CD4-positive, alpha-beta T cell treated with Interleukin-6 at 100 ng/mL for 8 hours (primary cell): ENCODE data around the gene TRAPPC2L.
"Not testable (repeated sequence)": the region's sequence is repeated elsewhere in the genome, so short reads cannot be mapped to it uniquely, and the experiment has no call there.

ENCODE experiments used
- DNase-seq: peaks from one replicate; pipeline ENCODE4 v3.0.0-alpha.2; 2020; ENCODE audit warnings: mixed read lengths, low spot score

The TRAPPC2L gene

DNA sequence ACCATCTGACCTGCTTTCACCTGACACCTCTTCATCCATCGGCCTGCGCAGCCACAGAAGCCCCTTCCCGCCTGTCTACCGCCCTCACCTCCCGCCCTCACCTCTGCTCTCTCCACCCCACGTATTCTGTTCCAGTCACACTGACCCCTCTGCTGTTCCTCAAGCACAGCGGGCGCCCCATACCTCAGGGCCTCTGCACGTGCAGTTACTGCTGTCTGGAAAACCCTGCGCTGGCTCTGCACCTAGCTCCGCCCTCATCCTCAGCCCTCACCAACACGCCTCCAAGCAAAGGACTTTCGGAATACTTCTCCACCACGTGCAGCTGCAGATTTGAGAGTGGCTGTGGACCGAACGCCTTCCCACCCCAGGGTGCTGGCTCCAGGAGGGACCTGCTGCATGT is 34.2 kb downstream of the TRAPPC2L start:
- DNase-seq = no peak

DNA sequence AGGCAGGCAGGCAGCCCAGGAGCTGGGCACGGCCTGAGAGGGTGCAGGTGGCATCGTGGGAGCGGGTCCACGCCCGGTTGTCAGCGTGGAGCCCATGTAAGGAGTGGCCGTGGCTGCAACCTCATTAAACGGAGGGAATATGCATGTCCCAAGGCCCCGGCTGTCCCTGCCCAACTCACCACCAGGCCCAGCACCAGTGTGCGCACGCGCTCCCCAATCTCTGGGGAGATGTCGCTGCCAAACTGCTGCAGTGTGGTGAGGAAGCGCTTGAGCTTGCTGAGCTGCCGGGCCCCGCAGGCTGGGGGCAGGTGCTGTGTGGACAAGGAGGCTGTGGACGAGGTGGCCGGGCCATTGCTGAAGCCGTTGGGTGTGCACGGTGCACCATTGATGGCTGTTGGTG is 35.1 kb downstream of the TRAPPC2L start:
- DNase-seq = no peak

DNA sequence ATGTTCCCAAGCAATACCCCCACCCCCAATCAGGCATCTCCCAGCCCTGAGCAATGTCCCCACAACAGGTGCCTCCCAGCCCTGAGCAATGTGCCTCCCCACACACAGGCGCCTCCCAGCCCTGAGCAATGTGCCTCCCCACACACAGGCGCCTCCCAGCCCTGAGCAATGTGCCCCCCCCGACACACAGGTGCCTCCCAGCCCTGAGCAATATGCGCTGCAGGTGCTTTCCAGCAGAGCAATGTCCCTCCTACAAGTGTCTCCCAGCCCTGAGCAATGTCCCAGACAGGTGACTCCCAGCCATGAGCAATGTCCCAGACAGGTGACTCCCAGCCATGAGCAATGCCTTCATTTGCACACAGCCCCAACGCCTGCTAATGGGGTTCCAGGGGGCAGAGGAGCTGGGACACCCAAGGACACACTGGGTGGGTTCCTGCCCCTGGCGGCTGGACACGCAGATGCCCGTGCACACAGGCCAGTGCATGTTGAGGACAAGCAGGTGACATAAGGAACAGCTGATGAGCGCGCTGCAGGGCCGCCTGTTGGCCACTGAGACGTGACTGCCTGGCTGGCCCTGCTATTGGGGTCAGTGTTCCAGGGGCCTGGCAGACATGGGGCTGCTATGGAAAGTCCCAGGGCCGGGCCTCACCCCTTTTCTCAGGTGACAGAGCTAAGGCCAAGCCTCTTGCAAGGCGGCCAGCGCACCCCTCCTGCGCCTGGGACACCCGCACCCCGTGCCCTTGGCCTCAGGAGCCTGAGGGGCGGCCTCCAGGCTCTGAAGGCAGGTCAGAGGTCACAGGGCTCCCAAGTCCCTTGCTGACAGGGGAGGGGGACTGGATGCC is 36.4 kb downstream of the TRAPPC2L start:
- DNase-seq = no peak

DNA sequence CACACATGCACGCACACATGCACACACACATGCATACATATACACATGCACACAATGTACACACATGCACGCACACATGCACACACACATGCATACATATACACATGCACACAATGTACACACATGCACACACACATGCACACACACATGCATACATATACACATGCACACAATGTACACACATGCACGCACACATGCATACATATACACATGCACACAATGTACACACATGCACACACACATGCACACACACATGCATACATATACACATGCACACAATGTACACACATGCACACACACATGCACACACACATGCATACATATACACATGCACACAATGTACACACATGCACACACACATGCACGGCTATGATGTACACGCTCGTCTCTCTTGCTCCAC is 37.3 kb downstream of the TRAPPC2L start:
- DNase-seq = not testable (repeated sequence)

DNA sequence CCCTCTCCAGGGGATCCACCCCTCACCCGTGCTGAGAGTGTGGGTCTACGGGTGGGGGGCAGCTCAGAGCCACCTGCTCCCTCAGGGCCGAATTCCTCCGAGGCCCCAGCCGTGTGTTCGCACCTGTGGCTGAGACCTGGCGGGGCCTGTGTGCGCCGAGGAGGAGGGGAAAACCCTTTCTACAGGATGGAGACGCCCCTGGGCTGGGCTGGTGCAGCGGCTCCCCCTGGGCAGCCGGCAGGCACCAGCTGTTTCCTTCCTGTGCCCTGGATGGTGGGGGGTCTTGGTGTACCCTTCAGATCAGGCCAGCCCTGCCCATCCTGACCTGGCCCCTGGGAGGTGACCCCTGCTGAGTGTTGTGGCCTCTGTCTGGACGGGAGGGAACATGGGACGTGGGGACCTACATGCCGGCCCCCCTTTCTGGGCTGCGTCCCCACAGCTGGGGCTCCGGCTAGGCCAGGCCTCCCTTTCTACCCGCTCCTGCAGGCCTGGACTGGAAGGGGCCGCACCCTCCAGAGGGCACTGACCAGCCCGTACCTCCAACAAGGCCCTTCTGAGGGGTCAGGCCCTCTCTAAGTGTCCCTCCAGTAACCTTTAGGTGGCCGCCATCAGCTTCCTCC is 37.9 kb downstream of the TRAPPC2L start:
- DNase-seq = no peak

DNA sequence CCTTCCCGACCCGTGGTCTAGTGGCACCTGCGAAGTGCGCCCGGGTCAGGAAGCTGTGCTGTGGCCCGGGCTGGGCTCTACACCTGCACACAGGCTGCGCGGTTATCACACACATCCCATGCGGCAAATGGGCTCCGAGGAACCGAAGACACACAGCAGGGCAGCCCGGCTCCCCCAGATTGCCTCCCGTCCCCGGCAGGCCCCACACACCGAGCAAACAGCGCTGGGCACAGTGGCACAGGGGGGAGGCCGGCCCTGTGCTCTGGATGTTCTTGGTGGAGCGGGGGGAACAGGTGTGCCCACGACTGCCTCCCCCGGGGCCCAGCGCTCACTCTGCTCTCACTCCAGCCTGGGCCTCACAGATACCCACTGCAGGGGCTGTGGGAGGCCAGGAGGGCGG is 38.4 kb downstream of the TRAPPC2L start:
- DNase-seq = no peak

DNA sequence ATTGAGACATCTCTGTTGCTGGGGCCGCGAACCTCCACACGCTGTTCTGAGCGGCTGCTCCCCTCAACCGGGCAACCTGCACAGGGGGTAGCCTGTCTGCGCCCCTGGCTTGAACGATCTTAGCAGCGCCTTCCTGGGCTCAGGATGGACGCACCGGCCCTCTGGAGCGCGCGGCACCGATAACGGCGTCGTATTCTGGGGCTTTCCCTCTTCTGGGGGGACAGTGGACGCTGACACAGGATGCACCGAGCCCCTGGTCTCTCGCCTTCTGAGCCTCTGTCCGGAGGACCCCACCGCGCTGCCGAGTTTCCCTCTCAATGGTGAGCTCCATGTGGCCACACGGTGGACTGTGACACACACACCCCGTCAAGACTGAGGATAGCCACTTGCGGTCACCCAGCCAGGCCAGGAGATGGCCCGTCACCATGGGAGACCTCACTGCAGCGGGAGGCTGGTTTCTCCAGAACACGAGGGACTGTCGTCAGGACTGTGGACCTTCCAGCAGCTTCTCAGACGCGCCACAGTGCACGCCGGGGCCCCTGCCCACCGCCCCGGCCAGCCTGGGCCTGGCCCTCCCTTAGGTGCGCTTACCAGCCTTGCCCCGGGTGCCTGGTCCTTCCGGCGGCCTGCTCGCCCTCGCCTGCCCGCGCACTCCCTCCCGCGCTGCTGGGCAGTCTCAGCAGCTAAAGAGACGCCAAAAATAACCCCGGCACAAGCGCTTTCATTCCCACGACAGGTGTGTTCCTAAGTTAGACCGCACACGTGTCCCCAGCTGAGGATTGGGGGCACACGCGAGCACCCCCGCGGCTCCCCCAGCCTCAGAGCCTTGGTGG is 39.5 kb downstream of the TRAPPC2L start:
- DNase-seq = no peak

DNA sequence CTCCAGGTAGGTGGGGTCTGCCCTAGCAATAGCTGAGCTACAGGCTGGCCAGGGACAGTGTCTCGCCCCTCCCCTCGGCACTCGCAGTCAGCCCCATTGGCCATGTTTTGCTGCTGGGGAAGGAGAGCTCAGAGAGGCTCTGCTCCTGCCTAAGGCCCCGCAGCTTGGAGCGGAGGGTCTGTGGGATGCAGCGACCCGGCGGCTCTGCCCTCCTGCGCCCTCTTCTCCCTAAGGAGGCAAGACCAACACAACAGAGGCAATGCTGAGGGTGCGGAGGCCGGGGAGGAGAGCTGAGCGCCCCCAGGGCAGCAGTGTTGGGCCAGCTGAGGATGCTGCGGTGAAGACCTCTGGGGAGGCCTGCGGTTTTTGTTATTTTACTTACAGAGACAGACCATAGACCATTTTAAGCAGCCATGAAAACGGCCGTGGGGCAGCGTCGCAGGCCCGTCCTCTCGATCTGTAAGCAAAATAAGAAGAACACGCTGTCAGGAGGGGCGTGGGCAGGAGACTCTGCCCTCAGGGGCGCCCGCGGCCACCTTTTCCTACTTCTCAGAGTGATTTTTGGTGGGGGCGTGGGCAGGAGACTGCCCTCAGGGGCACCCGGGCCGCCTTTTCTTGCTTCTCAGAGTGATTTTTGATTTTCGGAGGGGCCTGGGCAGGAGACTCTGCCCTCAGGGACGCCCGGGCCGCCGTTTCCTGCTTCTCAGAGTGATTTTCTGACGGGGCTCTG is 40.9 kb downstream of the TRAPPC2L start:
- no peak for DNase-seq

DNA sequence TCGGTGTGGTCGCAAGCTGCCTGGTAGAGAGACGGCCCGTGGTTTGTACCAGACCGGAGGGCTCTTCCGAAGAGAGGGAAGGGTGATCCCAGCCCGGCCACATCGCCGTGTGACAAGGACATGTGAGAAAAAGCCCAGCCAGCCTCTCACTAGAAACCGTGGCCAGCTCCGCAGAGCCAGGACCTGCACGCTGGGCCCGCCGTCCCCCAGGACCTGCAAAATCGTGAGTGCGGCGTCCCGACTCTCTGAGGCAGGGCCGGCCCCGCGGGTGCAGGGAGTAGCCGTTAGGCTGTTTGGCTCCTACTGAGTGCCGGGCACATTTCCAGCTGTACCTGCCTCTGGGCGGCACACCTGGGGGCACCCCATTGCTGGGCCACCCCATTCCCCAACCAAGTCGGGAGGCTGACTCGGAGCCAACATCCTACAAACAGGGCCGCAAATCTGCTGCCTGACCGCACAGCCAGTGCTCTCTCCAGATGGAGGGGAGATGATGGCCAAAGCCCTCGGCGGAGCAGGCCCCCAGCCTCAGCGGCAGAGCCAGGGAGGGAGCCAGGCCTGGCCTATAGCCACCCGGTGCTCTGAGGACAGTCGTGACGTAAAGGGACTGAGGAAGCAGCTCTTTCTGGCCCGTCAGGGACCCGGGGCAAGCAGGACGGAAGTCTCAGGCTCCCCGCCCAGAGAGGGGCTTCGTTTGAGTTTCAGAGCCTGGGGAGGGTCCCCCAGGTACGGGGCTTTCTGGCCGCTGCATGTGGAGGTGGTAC is 43.2 kb downstream of the TRAPPC2L start:
- no peak for DNase-seq

DNA sequence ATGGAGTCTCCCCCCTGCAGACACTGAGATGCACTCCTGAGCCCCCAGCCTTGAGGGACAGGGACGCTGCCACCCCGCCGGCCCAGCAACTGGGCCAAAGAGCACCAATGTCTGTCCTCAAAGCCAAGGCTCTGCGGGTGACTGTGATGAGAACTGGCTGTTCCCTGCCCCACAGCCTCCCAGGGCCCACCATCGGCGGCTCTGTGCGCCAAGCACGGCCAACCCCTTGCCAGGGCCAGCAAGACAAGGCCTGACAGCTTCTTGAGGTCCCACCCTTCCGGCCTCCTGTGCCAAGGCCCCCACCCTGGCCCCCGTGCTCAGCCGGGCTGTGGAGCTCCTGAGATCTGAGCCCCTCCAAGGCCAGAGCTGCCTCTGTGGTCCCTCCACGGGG is 43.7 kb downstream of the TRAPPC2L start:
- no peak for DNase-seq

DNA sequence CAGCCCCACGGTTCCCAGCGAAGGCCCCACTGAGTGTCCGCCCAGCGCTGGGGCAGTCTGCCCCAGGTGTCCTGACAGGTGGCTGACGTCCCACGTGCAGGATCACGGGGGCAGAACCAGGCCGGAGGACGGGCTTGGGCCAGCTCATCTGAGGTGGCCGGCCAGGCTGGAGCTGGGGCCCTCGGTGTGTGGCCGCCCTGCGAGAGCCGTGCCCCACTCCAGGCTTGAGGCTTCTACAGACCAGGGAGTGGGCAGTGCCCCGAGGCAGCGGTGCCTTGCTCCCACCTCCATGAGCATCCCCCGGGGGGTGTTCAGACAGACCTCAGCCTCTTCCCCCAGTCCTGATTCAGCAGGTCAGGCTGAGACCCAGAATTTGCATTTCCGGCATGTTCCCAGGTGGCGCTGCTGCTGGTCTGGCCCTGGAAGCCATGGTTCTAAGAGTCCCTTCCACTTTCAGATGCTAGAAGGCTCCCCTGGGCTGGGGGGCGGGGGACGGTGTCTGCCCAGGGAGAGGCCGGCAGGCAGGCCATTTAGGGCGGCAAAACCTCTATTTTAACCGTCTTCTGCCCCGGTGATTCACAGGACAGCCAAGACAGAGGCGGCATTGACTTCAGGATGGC is 44.9 kb downstream of the TRAPPC2L start:
- no peak for DNase-seq

DNA sequence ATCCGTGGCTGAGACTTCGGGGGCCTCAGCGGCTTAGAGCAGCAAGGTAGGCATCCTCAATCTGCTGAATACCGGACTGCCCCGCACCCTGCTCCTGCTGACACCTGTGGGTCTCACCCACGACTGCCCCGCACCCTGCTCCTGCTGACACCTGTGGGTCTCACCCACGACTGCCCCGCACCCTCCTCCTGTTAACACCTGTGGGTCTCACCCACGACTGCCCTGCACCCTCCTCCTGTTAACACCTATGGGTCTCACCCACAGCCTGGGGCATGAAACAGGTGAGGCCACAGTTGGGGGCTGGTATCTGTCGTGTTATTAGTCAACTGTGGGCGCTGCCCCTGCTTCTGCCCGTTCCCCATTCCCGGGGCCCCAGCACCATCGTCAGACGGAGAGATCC is 45.8 kb downstream of the TRAPPC2L start:
- no peak for DNase-seq

DNA sequence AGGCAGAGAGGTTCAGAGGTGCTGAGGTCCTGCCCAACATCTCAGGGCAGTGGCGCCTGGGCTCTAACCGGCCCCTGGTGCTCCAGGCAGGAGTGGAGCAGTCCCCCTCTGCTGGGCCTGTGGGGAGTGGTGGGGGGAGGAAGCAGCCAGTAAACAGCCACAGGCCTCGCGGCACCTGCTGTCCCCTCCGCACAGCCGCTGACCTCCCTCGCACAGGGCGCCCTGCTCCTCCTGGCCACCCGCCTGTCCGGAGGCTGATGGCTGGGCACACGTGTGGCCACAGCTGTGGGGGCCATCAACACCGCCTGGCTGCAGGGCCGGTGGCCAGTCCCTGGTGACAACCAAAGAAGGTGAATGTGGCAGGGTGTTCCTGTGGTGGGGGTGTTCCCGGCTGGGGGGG is 46.3 kb downstream of the TRAPPC2L start:
- DNase-seq = no peak

DNA sequence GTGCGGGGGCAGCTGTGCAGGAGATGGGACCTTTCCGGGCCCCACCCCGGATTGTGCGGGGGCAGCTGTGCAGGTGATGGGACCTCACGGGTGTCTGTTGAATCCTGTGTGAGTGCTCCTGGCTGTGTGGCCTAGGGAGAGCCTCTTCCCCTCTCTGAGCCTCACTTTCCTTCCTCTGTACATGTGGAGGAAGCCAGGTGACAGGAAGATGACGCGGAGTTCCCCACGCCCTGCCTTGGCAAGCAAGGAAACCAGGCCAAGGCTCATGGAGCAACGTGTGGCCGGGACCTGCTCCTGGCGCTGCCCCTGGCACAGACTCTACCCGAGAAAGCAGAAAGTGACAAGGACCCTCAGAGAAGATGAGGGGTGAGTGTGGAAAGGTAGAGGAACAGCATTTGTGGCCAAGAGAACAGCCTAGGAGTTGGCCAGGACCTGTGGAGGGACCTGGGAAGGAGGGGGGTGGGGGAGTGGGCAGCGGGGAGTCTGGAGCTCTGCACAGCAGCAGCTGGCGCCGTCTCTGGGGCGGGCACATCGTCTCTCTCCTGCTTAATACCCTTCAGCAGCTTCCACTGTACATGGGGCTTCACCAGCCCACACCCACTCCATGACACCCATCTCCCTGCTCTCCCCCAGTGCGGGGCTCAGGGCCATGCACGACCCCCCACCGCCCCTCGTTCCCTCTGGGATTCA is 47.9 kb downstream of the TRAPPC2L start:
- DNase-seq = no peak

DNA sequence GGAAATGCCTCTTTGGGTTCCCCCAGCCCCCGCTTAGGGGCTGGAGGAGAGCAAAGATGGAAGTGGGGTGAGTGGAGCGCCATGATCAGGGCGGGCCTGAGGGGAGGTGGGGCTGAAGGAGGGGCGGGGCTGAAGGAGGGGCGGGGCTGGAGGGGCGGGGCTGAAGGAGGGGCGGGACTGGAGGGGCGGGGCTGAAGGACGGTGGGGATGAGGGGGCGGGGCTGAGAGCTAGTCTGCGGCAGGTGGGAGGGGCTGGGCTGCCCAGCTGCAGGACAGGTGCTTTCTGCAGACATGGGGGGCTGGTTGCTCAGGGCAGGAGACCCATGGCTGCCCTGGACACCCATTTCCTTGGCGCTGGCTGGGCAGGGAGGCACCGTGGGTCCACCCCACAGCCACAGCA is 48.6 kb downstream of the TRAPPC2L start:
- DNase-seq = no peak

DNA sequence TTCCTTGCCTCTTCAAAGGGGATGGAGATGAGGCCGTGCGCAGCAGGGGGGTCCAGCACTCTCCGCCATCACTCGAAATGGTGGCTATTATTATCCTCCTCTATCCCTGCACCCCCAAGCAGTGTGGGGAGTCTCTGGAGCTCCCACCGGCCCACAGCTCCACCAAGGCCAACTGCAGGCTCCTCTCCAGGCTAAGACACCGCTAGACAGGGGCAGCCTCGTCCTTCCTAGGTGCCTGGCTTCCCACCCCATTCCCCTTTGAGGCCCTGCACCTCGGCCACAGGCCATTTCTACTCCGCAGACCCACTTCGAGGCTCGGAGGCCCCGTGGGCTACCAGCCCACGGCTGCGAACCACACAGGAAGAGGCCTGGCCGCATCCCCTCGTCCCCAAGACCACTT is 49.1 kb downstream of the TRAPPC2L start:
- DNase-seq = no peak

DNA sequence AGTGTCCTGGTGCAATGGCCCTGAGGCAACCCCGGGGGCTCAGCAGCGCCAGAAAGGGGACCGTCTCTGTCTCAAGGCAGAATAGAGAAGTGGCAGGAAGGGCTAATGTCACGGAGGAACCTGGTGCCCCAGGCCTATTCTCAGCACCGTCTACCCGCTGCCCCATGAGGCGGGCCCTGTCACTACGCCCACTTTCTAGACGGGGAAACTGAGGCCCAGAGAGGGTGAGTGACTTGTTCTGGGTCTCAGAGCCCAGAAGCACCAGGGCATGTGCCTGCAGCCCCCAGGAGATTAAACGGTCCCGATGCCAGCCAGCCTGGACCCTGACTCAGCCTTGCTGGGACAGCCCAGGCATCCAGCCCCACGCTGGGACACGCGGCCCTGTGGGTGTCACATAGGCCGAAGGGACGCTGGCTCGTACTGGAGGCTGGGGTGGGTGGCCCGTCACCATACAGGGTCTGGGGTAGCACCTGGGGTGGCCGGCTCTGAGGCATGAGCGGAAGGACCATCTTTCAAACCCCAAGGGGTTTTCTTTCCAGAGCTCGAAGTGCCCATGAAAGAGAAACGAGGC is 49.7 kb downstream of the TRAPPC2L start:
- no peak for DNase-seq

DNA sequence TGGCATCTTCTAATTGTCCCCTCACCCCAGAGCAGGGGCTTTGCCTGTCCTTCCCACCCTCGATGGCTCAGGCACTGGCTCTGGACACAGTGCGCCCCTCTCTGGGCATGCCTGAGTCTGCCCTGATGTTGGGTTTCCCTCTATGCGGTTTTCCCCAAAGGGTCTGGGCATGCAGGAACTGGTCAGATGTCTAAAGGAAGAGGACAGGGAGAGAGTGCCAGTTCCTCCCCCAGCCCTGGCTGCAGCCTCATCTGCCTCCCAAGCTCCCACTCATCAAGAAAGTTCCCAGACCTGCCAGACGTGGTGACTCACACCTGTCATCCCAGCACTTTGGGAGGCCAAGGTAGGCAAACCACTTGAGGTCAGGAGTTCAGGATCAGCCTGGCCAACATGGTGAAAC is 50.8 kb downstream of the TRAPPC2L start:
- no peak for DNase-seq

DNA sequence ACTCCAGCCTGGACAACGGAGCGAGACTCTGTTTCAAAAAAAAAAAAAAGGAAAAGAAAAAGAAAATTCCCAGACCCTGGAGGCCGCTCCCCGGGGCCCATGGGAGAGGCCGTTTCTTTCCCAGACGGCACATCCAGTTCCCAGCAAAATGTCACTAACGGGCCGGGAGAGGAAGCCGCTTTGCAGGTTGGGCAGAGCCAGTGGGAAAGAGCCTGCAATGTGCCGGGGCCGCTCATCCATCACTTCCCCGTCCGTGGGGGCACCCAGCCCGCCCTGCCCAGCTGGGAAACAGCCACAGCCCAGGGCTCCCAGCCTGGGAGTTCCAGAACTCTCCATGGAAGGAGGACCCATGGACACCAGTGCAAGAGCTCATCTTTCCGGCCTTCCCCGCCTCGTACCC is 51.4 kb downstream of the TRAPPC2L start:
- DNase-seq = no peak
